HEK293T (cell line): ENCODE data around the gene ATP11C.

ENCODE experiments used
- CTCF ChIA-PET: fragments of 350-600 bp; formaldehyde crosslinking; extraction: SDS; loops from one replicate; lab custom pipeline; 2021; ENCODE audit warnings: antibody characterized with exemption, inconsistent platforms; lab: Yijun Ruan, JAX
- POLR2A ChIA-PET: fragments of 350-600 bp; formaldehyde crosslinking; extraction: SDS; loops from one replicate; lab custom pipeline; 2020; ENCODE audit warnings: antibody characterized with exemption, inconsistent platforms; lab: Yijun Ruan, JAX
- DNase-seq: peaks from one replicate; pipeline ENCODE4 v3.0.0; 2012; ENCODE audit warnings: mixed read lengths; ENCODE audit errors: extremely low spot score
- ARNT ChIP-seq: fragments of 450-650 bp; IDR thresholded peaks from 2 replicates; pipeline ENCODE4 v1.6.1; 2017; ENCODE audit warnings: mild to moderate bottlenecking
- BHLHE40 ChIP-seq: fragments of 450-650 bp; IDR thresholded peaks from 2 replicates; pipeline ENCODE4 v1.6.1; 2016; ENCODE audit warnings: mild to moderate bottlenecking, moderate library complexity, borderline replicate concordance
- CTBP1 ChIP-seq: fragments of 450-650 bp; IDR thresholded peaks from 2 replicates; pipeline ENCODE4 v1.6.1; 2016; ENCODE audit warnings: borderline replicate concordance
- ELF4 ChIP-seq: fragments of 450-650 bp; IDR thresholded peaks from 2 replicates; pipeline ENCODE4 v1.6.1; 2017; ENCODE audit warnings: antibody characterized with exemption
- FOXA1 ChIP-seq: fragments of 450-650 bp; IDR thresholded peaks from 2 replicates; pipeline ENCODE4 v1.6.1; 2016; ENCODE audit warnings: mild to moderate bottlenecking
- FOXK2 ChIP-seq: fragments of 450-650 bp; IDR thresholded peaks from 2 replicates; pipeline ENCODE4 v1.6.1; 2016; ENCODE audit warnings: mild to moderate bottlenecking
- FOXM1 ChIP-seq: fragments of 450-650 bp; IDR thresholded peaks from 2 replicates; pipeline ENCODE4 v1.6.1; 2017; ENCODE audit warnings: mild to moderate bottlenecking, borderline replicate concordance
- HDGF ChIP-seq: fragments of 450-650 bp; IDR thresholded peaks from 2 replicates; pipeline ENCODE4 v1.6.1; 2017; ENCODE audit warnings: antibody characterized with exemption, borderline replicate concordance
- L3MBTL2 ChIP-seq: fragments of 450-650 bp; conservative IDR thresholded peaks from 2 replicates; pipeline ENCODE4 v1.6.1; 2016; ENCODE audit warnings: mild to moderate bottlenecking
- LEF1 ChIP-seq: fragments of 450-650 bp; IDR thresholded peaks from 2 replicates; pipeline ENCODE4 v1.6.1; 2017; ENCODE audit warnings: mild to moderate bottlenecking, borderline replicate concordance
- NFRKB ChIP-seq: fragments of 450-650 bp; IDR thresholded peaks from 2 replicates; pipeline ENCODE4 v1.6.1; 2016; ENCODE audit warnings: mild to moderate bottlenecking, moderate library complexity
- PKNOX1 ChIP-seq: fragments of 450-650 bp; IDR thresholded peaks from 2 replicates; pipeline ENCODE4 v1.6.1; 2016
- SP1 ChIP-seq: fragments of 450-650 bp; IDR thresholded peaks from 2 replicates; pipeline ENCODE4 v1.6.1; 2017
- SUZ12 ChIP-seq: fragments of 450-650 bp; IDR thresholded peaks from 2 replicates; pipeline ENCODE4 v1.6.1; 2016; ENCODE audit warnings: mild to moderate bottlenecking
- TARDBP ChIP-seq: fragments of 450-650 bp; IDR thresholded peaks from 2 replicates; pipeline ENCODE4 v1.6.1; 2016
- ZNF384 ChIP-seq: fragments of 450-650 bp; IDR thresholded peaks from 2 replicates; pipeline ENCODE4 v1.6.1; 2016

Gene ATP11C

GRCh38 chrX:139890991-139891700 lies 41.7 kb downstream of the ATP11C start:
- ChIA-PET CTCF (interaction anchor here (0.7 kb wide), 1 partner anchor 360 kb away, joined by 3 read pairs; no protein-coding TSS in a partner anchor), POLR2A (no interaction called here)
- DNase-seq, result no peak

GRCh38 chrX:139889760-139890159 lies 43.1 kb downstream of the ATP11C start:
- ChIA-PET CTCF (interaction anchor here (0.6 kb wide), 1 partner anchor 9 kb away, joined by 3 read pairs; no protein-coding TSS in a partner anchor), POLR2A (no interaction called here)
- no peak for DNase-seq
- TF ChIP-seq FOXK2 (no peak), PKNOX1 (no peak), TARDBP (no peak), SUZ12 (no peak), HDGF (no peak), BHLHE40 (no peak), FOXA1 (no peak), ARNT (no peak), SP1 (no peak), FOXM1 (no peak), LEF1 (no peak), L3MBTL2 (no peak)

More at GRCh38 chrX:139890991-139891700, 41.7 kb downstream of the ATP11C start:
- TF ChIP-seq BHLHE40 (no peak), FOXK2 (no peak), HDGF (no peak), FOXA1 (no peak), SP1 (no peak), L3MBTL2 (no peak), NFRKB (no peak), TARDBP (no peak), CTBP1 (no peak), ZNF384 (no peak), LEF1 (no peak), SUZ12 (no peak), ARNT (no peak)

GRCh38 chrX:139883984-139884383 lies 48.9 kb downstream of the ATP11C start:
- POLR2A ChIA-PET, result no interaction called here
- CTCF ChIA-PET, result no interaction called here
- no peak for TF ChIP-seq TARDBP
- no peak for TF ChIP-seq ZNF384
- no peak for TF ChIP-seq CTBP1
- TF ChIP-seq L3MBTL2, result no peak
- TF ChIP-seq LEF1, result no peak
- no peak for TF ChIP-seq ELF4
- TF ChIP-seq FOXA1, result no peak
- TF ChIP-seq SUZ12, result no peak
- TF ChIP-seq BHLHE40, result no peak
- no peak for TF ChIP-seq FOXK2
- TF ChIP-seq ARNT, result no peak
- TF ChIP-seq NFRKB, result no peak
- TF ChIP-seq FOXM1, result no peak
- TF ChIP-seq HDGF, result no peak
- no peak for TF ChIP-seq PKNOX1
- no peak for TF ChIP-seq SP1
- no peak for DNase-seq

GRCh38 chrX:139882299-139882698 lies 50.6 kb downstream of the ATP11C start:
- no peak for DNase-seq
- TF ChIP-seq L3MBTL2 (no peak), ELF4 (no peak), SP1 (no peak), HDGF (no peak), TARDBP (no peak), FOXK2 (no peak), BHLHE40 (no peak)
- ChIA-PET CTCF (no interaction called here), POLR2A (no interaction called here)

- DNase-seq, result no peak
- ChIA-PET POLR2A (no interaction called here), CTCF (no interaction called here)
- no peak for TF ChIP-seq SP1
- no peak for TF ChIP-seq FOXK2
- no peak for TF ChIP-seq ARNT
These were observed 51.3 kb downstream of the ATP11C start for GRCh38 chrX:139881572-139881971.

- TF ChIP-seq TARDBP (no peak), SUZ12 (no peak), SP1 (no peak), PKNOX1 (no peak), CTBP1 (no peak), ZNF384 (no peak), FOXK2 (no peak), FOXM1 (no peak), L3MBTL2 (no peak), HDGF (no peak), ARNT (no peak)
- ChIA-PET POLR2A (no interaction called here), CTCF (no interaction called here)
- no peak for DNase-seq
These were observed 51.7 kb downstream of the ATP11C start for GRCh38 chrX:139881130-139881529.
